ENCODE measurements around the gene C1QTNF6. TPM values are rescaled to one million over a fixed set of nuclear protein-coding genes. Genes with fewer than 3 reads are reported as not detected.
A peak's percentile ranks its signal among the peaks of the same experiment; 100 is the strongest.

Gene C1QTNF6
- 47.4 and 47.7 TPM in 2 replicates for polyA plus RNA-seq (2012; rRNA removed)
- 20.7 and 30.3 TPM in 2 replicates for polyA plus RNA-seq (2012; cell fraction: cytosol; rRNA removed)
- 103 and 122 TPM in 2 replicates for polyA plus RNA-seq (2012; cell fraction: nucleus; rRNA removed)

- Histone ChIP-seq H3K9ac (peak within 1 kb of the TSS; percentile 75), H3K36me3 (replicated peaks in 1 of 2; ENCODE audit: control insufficient read depth in 1 of 2, insufficient read depth in 2 of 2, low read length in 1 of 2) (peaks cover 0 to 14% of the 10 kb centered on the region in 2 experiments), H3K4me2 (peak within 1 kb of the TSS; percentile 91), H3K27me3 (ENCODE audit: insufficient read depth) (no peaks in the 10 kb centered on the region), H3K9me3 (no peaks in the 10 kb centered on the region), H3K27ac (ENCODE audit: low read depth in 2 of 2, low read length in 1 of 2) (peak within 1 kb of the TSS; percentile 90 to 91), H3K79me2 (ENCODE audit: insufficient read depth) (peaks cover 11% of the 10 kb centered on the region), H3F3A (replicated peaks; ENCODE audit: insufficient read depth) (peaks cover 39% of the 10 kb centered on the region), H2AFZ (ENCODE audit: low read depth) (peak within 1 kb of the TSS; percentile 80; the same call in 1 of the 2 replicates), H3K9me2 (no peaks in the 10 kb centered on the region), H3K4me1 (ENCODE audit: control insufficient read depth in 1 of 2, insufficient read depth in 2 of 2, low read depth in 1 of 2, low read length in 1 of 2) (peaks cover 33 to 38% of the 10 kb centered on the region in 2 experiments), H3K4me3 (ENCODE audit: low read depth in 2 of 2, low read length in 1 of 2) (peak within 1 kb of the TSS; percentile 55 to 74), H4K20me1 (ENCODE audit: insufficient read depth) (no peaks in the 10 kb centered on the region)
- CTCF ChIA-PET: interaction anchor here (0.9 to 19.4 kb wide), 4 partner anchors 11 to 111 kb away, joined by 3 to 190 read pairs (median 5); no protein-coding TSS in a partner anchor
- POLR2A ChIA-PET: interaction anchor here (0.9 to 1.6 kb wide), 3 partner anchors 9 to 13 kb away, joined by 3 to 4 read pairs (median 4); no protein-coding TSS in a partner anchor
- DNase-seq: peak; percentile 77
- TF ChIP-seq MAX (IDR thresholded peaks at IDR 0.05; ENCODE audit: low read depth) (no peak; the same call in 1 of the 2 replicates), MXI1 (IDR thresholded peaks at IDR 0.05; ENCODE audit: low read depth, low read length) (no peak), CHD2 (IDR thresholded peaks at IDR 0.05; ENCODE audit: low read length, partially characterized antibody) (peak; percentile 19), GABPA (IDR thresholded peaks at IDR 0.05; ENCODE audit: low read depth) (no peak), CTCF (IDR thresholded peaks at IDR 0.05) (no peak), POLR2AphosphoS5 (IDR thresholded peaks at IDR 0.05; ENCODE audit: low read depth, low read length) (peak; percentile 86), FOXM1 (IDR thresholded peaks at IDR 0.05; ENCODE audit: low read depth) (no peak), RAD21 (IDR thresholded peaks at IDR 0.05; ENCODE audit: low read length) (no peak), NRF1 (IDR thresholded peaks at IDR 0.05; ENCODE audit: low read depth, low read length) (no peak), REST (IDR thresholded peaks at IDR 0.05; ENCODE audit: low read depth, low read length) (no peak), RCOR1 (IDR thresholded peaks at IDR 0.05; ENCODE audit: low read length) (peak; percentile 8; the same call in 1 of the 2 replicates), MEF2A (IDR thresholded peaks at IDR 0.05; ENCODE audit: borderline replicate concordance, low read depth) (no peak), SIN3A (IDR thresholded peaks at IDR 0.05; ENCODE audit: borderline replicate concordance, low read depth, low read length) (0 out of 2 replicates have a peak, but pooled peaks have one; percentile 7), YY1 (IDR thresholded peaks at IDR 0.05; ENCODE audit: low read depth) (no peak), TAF1 (IDR thresholded peaks at IDR 0.05; ENCODE audit: borderline replicate concordance, low read depth, low read length) (peak; percentile 29; the same call in 1 of the 2 replicates), FOSL2 (IDR thresholded peaks at IDR 0.05; ENCODE audit: borderline replicate concordance, low read depth) (no peak; the same call in 1 of the 2 replicates), EP300 (IDR thresholded peaks at IDR 0.05; ENCODE audit: borderline replicate concordance in 1 of 2, low read depth in 1 of 2, low read length in 1 of 2) (no peak; a peak in 1 of 4 replicates)
- WGBS (ENCODE audit: low lambda C conversion rate): 23% methylated on average over 12 of the region's 17 CpGs
Measured at GRCh38 chr22:37187891-37188761, at the start of gene C1QTNF6. Gene C1QTNF6, minus strand, starts transcription at chr22:37188247. Its CDS starts 34 bp downstream, at chr22:37188213.
